Measurements from ENCODE around the gene SMAP2. TPM values are rescaled to one million over a fixed set of nuclear protein-coding genes. Genes with fewer than 3 reads are reported as not detected.

The SMAP2 gene
- total RNA-seq, 1 donor from 2014 or later = 6.4 TPM

DNA sequence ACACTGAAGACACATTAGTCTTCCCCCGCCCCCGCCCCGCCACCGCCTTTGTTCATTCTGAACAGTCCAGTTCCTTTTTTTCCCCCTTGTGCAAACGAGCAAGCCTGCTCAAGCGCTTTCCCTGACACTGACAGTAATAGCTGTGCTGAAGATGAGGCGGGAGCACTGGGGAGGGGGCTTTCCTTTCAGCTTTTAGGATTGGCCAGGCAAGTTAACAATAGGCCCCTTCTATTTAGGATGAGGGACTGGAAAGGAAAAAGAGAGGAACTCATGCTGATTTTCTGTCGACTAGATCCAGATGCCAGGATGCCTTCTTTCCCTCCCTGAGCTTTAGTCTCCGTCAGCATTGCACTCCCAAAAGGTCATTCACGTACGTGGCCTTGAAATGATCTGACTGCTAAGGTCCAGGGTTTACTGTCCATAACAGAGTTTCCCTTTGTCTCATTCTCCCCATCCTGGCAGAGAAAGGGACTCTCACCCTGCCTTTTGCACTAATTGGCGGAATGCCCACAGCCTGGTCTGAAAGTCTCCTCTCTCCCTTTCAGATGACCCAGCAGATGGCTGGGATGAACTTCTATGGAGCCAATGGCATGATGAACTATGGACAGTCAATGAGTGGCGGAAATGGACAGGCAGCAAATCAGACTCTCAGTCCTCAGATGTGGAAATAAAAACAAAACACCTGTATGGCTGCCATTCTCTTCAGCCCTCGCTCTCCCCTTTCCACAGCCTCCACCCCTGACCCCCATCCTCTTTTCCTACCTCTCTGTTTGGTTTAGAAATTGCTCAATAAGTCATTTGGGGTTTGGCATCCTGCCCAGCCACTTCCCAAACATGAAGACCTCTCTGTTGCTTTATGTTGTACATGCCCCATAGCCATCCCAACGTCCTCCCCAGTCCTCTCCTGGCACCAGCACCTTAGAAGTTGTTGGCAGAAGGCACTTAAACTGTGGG, 48.2 kb downstream of the SMAP2 start:
- DNase-seq (ENCODE audit: low read depth, low spot score) = no peak

DNA sequence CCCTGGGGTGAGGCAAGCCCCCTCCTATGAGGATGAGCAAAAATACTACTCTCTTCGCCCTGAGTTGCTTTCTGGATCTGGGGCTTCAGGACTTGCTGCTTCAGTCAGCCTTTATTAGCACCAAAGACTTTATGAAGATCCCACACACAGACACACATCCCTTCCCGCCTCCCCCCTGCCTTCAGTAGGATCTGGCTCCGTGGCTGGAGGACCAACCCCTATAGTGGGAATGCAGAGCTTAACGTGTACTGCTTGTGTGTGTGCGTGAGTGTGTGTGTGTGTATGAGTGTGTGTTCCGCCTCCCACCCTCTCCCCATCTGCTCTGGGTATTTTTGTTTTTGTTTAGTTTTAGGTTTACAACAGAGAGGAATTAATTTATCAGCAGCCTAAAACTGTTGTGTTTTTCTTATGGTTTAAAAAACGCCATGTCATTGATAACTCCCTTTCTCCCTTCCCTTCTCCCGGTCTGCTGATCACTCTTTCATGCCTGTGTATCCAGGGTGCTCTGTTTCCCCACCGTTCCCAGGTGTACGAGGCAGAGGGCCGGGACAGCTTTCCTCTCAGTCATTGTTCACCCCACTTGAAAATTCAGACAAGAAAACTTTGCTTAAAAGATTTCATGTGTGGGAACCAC, 49.2 kb downstream of the SMAP2 start:
- DNase-seq (ENCODE audit: low read depth, low spot score) = no peak

DNA sequence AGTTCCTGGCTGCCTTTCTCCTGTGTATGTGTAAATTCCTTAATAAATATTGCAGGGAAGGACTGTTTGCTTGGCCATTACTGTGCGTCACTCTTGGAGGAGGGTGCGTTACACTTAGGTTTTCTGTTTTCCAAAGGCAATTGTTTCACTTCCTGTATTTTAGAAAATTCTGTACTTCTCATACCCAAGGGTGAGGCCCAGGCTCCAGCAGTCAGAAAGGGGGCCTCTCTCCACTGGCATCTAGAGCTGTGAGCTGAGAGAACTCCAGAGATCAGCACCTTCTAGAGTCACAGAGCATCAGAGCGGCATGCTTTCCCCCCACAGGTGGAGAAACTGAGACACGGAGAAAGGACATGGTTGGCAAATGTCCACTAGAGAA, 49.7 kb downstream of the SMAP2 start:
- no peak for DNase-seq (ENCODE audit: low read depth, low spot score)

DNA sequence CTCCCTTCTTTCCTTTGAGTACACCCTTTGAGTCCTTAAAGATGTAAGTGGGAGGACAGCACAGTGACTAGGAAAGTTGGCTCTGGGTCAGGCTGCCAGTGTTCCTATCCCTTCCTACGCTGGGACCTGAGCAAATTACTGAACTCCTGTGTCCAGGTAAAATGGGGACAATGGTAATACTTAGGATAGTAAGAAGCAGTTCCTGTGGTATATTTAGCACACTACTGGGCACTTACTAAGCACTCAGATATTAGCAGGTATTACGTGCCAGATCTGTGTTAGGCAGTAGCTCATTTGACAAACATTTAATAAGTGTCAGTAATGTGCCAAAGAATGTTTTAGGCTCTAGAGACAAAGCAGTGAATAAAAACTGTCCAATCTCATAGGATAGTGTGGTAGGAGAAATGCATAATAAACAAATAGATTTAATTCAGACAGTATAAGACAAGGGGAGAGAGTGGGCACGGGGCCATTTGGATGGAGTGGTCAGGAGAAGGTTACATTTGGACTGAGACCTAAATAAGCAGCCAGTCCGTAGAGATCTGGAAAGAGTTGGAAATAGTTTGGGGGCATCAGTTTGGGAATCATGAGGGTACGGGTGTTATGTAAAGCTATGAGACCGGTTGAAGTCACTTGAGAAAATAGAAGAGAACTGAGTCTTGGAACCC, 50.6 kb downstream of the SMAP2 start:
- DNase-seq (ENCODE audit: low read depth, low spot score) = no peak

DNA sequence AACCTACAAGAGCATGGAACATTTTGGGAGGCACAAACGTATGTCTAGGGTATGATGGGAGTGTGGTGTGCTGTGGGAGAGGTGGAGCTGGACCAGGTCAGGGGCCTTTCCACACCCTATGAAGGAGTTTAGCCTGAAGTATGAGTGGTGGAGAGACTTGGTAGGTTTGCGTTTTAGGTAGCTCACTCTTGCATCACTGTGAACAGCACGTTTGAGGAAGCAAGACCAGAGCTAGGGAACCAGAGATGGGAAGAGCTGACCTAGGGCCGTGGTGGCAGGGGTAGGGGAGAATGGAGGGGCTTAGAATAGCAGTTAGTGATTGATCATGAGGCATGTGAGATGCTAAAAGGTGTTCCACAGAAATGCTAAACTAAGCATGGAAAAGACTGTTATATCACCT, 51.7 kb downstream of the SMAP2 start:
- DNase-seq (ENCODE audit: low read depth, low spot score) = no peak

DNA sequence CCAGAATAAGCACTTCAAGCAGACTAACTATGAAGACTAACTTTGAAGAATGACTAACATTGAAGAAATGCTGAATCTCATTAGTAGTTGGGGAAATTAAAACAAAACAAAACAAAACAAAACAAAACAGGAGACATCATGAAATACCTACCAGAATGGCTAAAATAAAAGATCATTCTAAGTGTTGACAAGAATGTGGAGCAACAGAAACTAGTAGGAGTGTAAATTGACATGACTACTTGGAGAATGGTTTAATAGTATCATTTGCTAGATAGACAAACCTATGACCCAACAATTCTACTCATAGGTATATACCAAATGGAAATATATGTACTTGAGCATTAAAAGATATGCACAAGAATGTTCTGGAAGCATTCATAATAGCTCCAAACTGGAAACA, 57.9 kb downstream of the SMAP2 start:
- DNase-seq (ENCODE audit: low read depth, low spot score) = no peak

DNA sequence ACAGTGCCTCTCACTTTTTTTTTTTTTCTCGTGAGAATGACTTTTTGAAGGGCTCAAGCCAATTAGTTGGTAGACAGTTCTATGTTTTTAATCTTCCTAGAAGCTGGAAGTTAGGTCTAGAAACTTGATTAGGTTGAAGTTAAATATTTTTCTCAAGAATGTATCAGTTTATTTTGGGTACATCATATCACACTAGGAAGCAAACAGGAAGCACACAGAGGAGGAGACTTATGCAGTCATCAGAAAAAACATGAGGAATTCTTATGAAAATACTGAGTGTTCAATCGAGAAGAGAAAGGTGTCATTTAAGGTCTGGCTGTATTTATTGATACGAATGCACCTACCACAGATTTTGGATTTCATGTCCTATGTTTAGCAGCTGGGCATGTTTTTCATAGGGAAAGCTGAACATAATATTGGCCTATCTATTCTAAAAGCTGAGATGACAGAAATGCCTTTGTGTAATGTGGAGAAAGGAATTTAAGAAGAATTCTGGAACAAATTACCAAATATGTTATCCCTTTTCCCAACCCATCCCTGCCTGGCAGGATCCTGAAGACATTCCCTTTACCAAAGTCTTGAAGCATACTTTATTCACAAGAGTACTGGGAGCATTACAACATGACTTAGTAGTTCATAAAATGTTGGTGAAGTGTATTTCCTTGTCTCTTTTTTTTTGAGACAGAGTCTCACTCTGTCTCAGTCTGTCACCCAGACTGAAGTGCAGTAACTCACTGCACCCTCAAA, 59.3 kb downstream of the SMAP2 start:
- DNase-seq (ENCODE audit: low read depth, low spot score) = no peak

DNA sequence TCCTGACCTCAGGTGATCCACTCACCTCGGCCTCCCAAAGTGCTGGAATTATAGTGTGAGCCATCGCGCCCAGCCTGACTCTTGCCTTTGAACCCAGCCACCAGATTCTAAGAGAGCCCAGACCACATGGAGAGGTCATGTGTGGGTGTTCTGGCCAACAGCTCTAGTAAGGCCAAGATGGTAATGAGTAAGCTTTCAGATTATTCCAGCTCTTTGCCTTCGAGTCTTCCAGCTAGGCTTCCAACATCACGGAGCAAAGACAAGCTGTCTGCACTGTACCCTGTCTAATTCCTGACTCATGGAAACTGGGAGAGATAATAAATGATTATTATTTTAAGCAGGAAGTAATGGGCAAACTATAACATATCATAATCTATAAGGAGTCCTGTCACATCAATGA, 61.9 kb downstream of the SMAP2 start:
- no peak for DNase-seq (ENCODE audit: low read depth, low spot score)

DNA sequence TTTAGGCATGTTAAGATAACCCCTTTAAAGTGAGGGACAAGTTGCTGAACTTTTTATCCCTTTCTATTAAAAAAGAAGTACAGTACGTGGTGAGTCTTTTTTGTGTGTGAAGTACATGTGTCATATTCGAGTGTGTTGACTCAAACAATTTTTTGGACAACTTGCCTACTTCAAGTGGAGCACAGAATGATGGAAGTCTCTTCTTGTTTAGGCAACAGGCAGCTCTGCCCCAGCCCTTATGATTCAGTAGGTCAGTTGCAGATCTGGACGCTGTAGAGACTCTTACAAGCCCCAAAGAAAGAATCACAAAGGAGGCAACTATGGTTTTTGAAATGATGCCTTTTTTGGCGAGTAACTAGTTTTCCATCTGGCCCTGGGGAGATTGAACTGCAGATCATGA, 62.3 kb downstream of the SMAP2 start:
- DNase-seq (ENCODE audit: low read depth, low spot score) = no peak

DNA sequence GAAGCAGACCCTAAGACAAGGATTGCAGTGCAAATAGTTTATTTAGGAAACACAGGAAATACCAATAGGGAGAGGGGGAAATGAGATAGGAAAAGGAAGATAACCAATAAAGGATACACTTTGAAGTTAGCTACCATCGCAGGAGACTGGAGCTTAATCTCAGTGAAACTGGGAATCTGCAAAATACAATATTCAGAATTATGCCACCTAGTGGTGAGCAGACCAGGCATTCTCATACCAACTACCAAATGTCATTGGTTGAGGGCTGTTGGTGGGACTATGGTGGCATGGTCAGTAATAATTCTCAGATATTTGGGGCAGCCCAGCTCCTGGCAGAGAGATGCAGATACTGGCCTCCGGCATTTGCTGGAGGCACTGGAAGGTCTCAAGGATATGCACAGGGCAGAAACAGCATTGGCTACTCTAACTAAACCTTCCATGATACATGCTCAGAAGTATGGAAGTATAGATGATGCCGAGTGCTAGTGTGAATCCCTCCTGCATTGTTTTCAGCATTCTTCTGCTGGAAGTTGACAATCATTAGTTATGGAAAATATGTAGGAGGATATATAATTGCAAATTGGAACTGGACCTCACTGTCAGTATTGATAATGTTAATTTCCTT, 65.0 kb downstream of the SMAP2 start:
- no peak for DNase-seq (ENCODE audit: low read depth, low spot score)

DNA sequence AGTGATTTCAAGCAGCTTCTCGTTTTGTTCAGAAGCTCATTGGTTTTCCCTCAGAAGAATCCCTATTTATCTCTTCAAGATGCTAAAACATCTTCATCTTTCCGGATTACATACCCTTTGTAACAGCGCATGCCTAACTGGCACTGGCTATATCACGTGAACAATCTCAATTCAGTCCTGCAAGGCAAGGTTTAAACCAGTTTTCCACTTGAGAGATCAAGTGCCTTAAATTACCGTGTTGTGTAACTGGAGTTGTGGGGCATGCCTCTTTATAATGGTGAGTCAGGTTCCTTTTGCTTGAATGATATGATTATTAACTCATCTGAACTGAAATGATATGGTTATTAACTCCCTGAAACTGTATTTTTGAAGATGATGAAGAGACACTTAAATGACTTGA, 65.7 kb downstream of the SMAP2 start:
- DNase-seq (ENCODE audit: low read depth, low spot score) = no peak

DNA sequence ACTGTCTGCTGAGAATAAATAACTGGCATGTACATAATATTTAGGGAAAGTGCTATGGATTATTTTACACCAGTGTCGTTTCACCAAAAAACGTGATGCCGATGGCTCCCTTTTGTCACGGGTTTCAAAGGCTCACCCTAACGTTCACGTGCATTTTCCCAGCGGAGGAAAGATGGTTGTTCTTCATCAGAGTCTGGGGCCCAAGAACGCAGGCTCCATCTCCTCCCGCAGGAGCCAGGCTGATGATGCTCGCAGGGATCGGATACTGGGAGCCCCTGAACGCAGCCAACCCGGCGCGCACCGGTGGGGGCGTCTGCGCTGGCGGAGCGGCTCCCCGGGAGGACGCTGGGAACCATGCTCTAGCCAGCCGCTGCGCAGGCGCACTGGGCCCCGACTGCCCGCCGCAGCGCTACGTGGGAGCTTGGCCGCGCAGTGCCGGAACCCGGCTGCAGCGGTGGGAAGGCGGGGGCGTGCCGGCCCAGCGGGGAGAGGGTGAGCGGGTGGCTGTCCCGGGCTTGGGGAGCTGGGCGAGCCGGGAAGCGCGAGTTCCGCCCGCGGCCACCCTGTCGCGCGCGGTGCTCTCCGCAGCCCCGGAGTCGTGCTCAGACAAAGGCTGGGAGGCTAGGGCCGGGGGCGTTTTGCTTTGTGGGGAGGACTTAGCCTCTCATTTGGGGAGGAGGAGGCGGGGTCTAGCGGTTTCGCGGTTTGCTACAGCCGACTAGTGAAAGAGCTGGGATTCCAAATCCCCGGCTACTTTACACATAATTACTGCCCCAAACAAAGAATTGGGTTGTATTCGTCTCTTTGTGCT, 76.4 kb downstream of the SMAP2 start, which contains the start of gene ZFP69B:
Gene ZFP69B (plus strand): TSS at position 793 of the 811 bp plus-strand sequence. CDS start 486 bp downstream, outside the sequence.
- peak; percentile 66 for DNase-seq (ENCODE audit: low read depth, low spot score)

DNA sequence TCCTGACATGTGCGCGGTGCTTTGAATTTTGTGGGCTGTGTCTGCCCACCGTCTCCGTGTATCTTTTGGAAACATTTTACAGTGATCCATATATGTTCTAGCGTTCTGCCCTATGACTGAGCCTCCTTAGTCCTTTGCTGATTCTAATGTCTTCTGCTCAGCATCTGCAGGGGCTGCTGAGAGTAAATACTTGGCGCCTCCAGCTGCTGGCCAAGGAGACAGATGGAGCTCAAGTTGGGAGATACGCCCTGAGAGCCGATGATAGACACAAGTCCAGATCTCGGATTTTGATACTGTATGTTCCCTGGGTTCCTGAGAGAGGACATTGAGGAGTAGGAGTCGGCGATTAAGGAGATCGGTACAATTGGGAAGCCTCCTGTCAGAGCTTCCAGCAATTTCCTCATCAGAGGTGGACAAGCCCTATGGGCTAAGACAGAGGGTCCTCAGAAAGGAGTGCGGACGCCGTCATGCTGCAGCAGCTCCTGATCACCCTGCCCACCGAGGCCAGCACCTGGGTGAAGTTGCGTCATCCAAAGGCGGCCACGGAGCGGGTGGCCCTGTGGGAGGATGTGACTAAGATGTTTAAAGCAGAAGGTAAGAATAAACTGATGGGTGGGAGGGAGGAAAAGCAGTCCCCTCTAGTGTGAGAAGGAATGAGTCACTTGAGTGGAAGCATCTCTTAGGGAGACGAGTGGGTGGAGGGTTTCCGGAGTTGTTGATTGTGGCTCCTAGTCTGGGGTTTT, 77.1 kb downstream of the SMAP2 start:
- DNase-seq (ENCODE audit: low read depth, low spot score) = peak; percentile 39

DNA sequence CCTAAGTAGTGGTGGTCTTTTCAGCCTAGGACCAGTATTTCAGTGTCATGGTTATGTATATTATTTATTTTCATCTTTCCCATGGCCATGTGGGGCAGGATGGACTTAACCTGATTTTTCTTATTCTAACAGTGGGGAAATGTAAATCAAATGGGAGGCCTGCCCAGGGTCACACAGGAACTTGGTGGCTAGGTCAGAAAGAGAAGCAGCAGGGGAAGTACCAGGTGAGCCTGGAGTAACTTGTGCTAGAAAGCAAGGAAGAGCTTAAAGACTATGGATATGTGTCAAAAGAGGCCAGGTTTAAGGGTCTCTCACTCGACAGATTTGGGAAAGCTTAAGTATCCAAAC, 77.7 kb downstream of the SMAP2 start:
- DNase-seq (ENCODE audit: low read depth, low spot score) = no peak

DNA sequence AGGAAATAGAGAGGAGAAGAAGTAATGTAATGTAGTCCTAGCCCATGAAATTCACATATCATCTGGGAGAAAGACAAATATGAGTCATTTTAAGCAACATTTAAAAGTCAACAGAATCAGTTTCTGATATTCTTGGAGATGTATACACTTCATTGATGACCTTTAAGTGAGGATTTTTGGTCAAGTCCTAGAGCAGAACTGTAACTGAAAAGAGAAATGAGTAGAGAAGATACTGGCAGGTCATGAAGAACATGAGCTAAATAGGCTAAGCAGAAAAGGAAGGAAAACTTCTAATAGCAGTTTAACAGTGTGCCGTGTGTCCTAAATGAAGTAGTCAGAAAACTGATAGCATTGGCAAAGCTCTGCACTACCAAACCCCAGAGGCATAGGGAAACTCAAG, 81.3 kb downstream of the SMAP2 start:
- no peak for DNase-seq (ENCODE audit: low read depth, low spot score)

DNA sequence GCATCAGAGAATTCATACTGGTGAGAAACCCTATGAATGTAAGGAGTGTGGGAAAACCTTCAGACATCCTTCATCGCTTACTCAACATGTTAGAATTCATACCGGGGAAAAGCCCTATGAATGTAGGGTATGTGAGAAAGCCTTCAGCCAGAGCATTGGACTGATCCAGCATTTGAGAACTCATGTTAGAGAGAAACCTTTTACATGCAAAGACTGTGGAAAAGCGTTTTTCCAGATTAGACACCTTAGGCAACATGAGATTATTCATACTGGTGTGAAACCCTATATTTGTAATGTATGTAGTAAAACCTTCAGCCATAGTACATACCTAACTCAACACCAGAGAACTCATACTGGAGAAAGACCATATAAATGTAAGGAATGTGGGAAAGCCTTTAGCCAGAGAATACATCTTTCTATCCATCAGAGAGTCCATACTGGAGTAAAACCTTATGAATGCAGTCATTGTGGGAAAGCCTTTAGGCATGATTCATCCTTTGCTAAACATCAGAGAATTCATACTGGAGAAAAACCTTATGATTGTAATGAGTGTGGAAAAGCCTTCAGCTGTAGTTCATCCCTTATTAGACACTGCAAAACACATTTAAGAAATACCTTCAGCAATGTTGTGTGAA, 89.5 kb downstream of the SMAP2 start:
- DNase-seq (ENCODE audit: low read depth, low spot score) = no peak

DNA sequence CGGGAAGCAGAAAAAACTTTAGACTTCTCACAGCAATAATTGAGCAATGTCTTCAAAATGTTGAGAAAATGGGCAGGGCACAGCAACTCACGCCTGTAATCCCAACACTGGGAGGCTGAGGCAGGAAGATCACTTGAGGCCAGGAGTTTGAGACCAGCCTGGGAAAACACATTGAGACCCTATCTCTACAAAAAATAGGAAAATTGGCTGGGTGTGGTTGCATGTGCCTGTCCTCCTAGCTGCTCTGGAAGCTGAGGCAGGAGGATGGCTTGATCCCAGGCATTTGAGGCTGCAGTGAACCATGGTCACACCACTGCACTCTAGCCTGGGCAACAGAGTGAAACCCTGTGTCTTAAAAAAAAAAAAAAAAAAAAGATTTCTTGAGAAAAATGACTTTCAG, 95.8 kb downstream of the SMAP2 start:
- DNase-seq (ENCODE audit: low read depth, low spot score) = no peak

Measured in pulmonary artery endothelial cell (primary cell).